OCI-LY3 (cell line): ENCODE measurements around the gene PCAT6.

Source experiments
- H2AFZ ChIP-seq: fragments of 200-600, 300-600 bp; shearing (Covaris generic); 2 replicates; pipeline ENCODE4 v1.6.0; 2014; ENCODE audit warnings: antibody characterized with exemption, low read depth, low read length
- H3K27ac ChIP-seq: fragments of 200-600, 300-600 bp; sonication (generic); 2 replicates; pipeline ENCODE4 v1.5.1; 2014; ENCODE audit warnings: mild to moderate bottlenecking, low read length, moderate library complexity, mixed read lengths
- H3K27me3 ChIP-seq: fragments of 200-600, 300-600 bp; sonication (generic); 2 replicates; pipeline ENCODE4 v1.6.1; 2014; ENCODE audit warnings: low read depth, low read length, mixed read lengths
- H3K36me3 ChIP-seq: fragments of 200-600, 300-600 bp; sonication (generic); replicated peaks from 2 replicates; pipeline ENCODE3; 2014; ENCODE audit warnings: low read depth, low read length, mixed read lengths
- H3K4me1 ChIP-seq: fragments of 300-600, 200-600 bp; sonication (generic); 2 replicates; pipeline ENCODE4 v1.6.1; 2014; ENCODE audit warnings: low read length, mixed read lengths
- H3K4me2 ChIP-seq: fragments of 200-600, 300-600 bp; sonication (generic); 2 replicates; pipeline ENCODE4 v1.6.1; 2014; ENCODE audit warnings: low read length, mixed read lengths
- H3K4me3 ChIP-seq: fragments of 300-600, 200-600 bp; sonication (generic); 2 replicates; pipeline ENCODE4 v1.5.1; 2014; ENCODE audit warnings: antibody characterized with exemption, mild to moderate bottlenecking, low read length, moderate library complexity
- H3K79me2 ChIP-seq: fragments of 300-600, 200-600 bp; shearing (Covaris generic); 2 replicates; pipeline ENCODE4 v1.6.1; 2014; ENCODE audit warnings: mild to moderate bottlenecking, low read length, mixed read lengths
- H3K9ac ChIP-seq: fragments of 300-600, 200-600 bp; shearing (Covaris generic); 2 replicates; pipeline ENCODE4 v1.6.0; 2014; ENCODE audit warnings: mild to moderate bottlenecking, low read length, moderate library complexity
- H3K9me3 ChIP-seq: fragments of 200-600, 300-600 bp; shearing (Covaris generic); 2 replicates; pipeline ENCODE4 v1.6.1; 2014; ENCODE audit warnings: low read length, mixed read lengths; ENCODE audit not compliant: insufficient read depth
- H4K20me1 ChIP-seq: fragments of 200-600, 300-600 bp; sonication (generic); 2 replicates; pipeline ENCODE4 v1.6.1; 2016; ENCODE audit warnings: low read length, mixed read lengths; ENCODE audit not compliant: insufficient read depth
- EZH2phosphoT487 ChIP-seq: fragments of 200-600 bp; shearing (Covaris generic); IDR thresholded peaks from 2 replicates; pipeline ENCODE4 v1.6.1; 2018; ENCODE audit warnings: antibody characterized with exemption, mixed run types, low read depth
- TF ChIP-seq, protein P1 (sequence below): fragments of 200-600, 300-600 bp; sonication (generic); IDR thresholded peaks from 2 replicates; pipeline ENCODE4 v1.5.1; 2014; ENCODE audit warnings: antibody characterized with exemption, low read length, low read depth

Gene PCAT6

GRCh38 chr1:202798792-202799331 lies 11.9 kb upstream of the PCAT6 start:
- no peak overlapping the region for H3K4me3 ChIP-seq
- no peaks in the 10 kb centered on the region for H3K27me3 ChIP-seq
- peaks cover 4% of the 10 kb centered on the region for H3K36me3 ChIP-seq
- peaks cover 15% of the 10 kb centered on the region for H3K4me1 ChIP-seq
- TF ChIP-seq, protein P1, sequence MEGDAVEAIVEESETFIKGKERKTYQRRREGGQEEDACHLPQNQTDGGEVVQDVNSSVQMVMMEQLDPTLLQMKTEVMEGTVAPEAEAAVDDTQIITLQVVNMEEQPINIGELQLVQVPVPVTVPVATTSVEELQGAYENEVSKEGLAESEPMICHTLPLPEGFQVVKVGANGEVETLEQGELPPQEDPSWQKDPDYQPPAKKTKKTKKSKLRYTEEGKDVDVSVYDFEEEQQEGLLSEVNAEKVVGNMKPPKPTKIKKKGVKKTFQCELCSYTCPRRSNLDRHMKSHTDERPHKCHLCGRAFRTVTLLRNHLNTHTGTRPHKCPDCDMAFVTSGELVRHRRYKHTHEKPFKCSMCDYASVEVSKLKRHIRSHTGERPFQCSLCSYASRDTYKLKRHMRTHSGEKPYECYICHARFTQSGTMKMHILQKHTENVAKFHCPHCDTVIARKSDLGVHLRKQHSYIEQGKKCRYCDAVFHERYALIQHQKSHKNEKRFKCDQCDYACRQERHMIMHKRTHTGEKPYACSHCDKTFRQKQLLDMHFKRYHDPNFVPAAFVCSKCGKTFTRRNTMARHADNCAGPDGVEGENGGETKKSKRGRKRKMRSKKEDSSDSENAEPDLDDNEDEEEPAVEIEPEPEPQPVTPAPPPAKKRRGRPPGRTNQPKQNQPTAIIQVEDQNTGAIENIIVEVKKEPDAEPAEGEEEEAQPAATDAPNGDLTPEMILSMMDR: no peak
- no peak for TF ChIP-seq EZH2phosphoT487
- H3K9ac ChIP-seq: no peak overlapping the region
- peaks cover 70% of the 10 kb centered on the region for H3K79me2 ChIP-seq
- no peak overlapping the region for H2AFZ ChIP-seq
- H3K9me3 ChIP-seq: no peaks in the 10 kb centered on the region
- H4K20me1 ChIP-seq: peaks cover 90% of the 10 kb centered on the region
- H3K27ac ChIP-seq: no peak overlapping the region
- H3K4me2 ChIP-seq: no peak overlapping the region

DNA sequence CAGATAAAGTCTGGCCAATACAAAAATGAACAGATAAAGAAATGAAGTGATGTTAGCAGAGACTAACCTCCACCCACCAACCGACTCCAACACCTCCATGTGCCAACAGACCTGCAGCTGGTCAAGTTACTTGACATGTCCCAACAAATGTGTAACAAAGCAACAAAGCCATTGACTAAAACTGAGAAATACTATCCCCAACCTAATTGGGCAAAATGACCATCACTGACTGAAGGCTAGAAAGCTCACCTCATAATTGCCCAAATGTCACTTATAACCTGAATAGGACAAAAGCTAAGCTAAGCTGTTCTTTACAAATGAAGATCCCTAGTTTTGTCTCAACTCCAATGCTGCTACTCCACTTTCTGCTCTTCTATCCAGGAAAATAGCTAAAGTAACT lies 10.0 kb upstream of the PCAT6 start:
- H2AFZ ChIP-seq: no peak overlapping the region
- peaks cover 83% of the 10 kb centered on the region for H4K20me1 ChIP-seq
- no peak overlapping the region for H3K9ac ChIP-seq
- H3K36me3 ChIP-seq: peaks cover 4% of the 10 kb centered on the region
- peaks cover 84% of the 10 kb centered on the region for H3K79me2 ChIP-seq
- H3K4me3 ChIP-seq: no peak overlapping the region
- peaks cover 15% of the 10 kb centered on the region for H3K4me1 ChIP-seq
- H3K27me3 ChIP-seq: no peaks in the 10 kb centered on the region
- no peak overlapping the region for H3K4me2 ChIP-seq
- no peaks in the 10 kb centered on the region for H3K9me3 ChIP-seq
- H3K27ac ChIP-seq: no peak overlapping the region
- TF ChIP-seq, protein P1: no peak
- no peak for TF ChIP-seq EZH2phosphoT487

- H3K4me3 ChIP-seq: no peak overlapping the region
- peaks cover 4% of the 10 kb centered on the region for H3K36me3 ChIP-seq
- no peaks in the 10 kb centered on the region for H3K9me3 ChIP-seq
- H4K20me1 ChIP-seq: peaks cover 79% of the 10 kb centered on the region
- H3K4me1 ChIP-seq: peaks cover 19% of the 10 kb centered on the region
- no peak overlapping the region for H3K4me2 ChIP-seq
- TF ChIP-seq EZH2phosphoT487: no peak
- TF ChIP-seq, protein P1: no peak
- no peak overlapping the region for H3K9ac ChIP-seq
- H2AFZ ChIP-seq: no peak overlapping the region
- peaks cover 84% of the 10 kb centered on the region for H3K79me2 ChIP-seq
- no peak overlapping the region for H3K27ac ChIP-seq
- no peaks in the 10 kb centered on the region for H3K27me3 ChIP-seq
These were observed 9.6 kb upstream of the PCAT6 start for GRCh38 chr1:202801175-202801574.

DNA sequence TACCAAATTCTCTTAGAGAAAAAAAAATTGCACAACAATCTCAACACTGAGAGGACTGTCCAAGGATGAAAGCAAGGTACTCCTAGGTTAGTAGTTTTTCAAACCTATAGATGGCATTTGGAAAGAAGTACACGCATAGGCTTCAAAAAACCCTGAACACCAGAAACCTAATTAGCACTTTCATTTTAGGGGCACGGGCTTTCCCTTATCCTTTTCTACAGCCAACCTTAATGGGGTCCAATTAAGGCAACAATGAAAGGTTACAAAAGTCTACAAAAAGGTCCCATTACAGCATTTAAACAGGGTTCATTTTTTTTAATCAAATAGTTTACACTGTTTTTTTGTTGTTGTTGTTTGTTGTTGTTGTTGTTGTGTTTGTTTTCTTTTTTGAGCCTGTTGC lies 8.7 kb upstream of the PCAT6 start:
- no peak overlapping the region for H3K4me2 ChIP-seq
- H2AFZ ChIP-seq: no peak overlapping the region
- no peak overlapping the region for H3K4me3 ChIP-seq
- peaks cover 84% of the 10 kb centered on the region for H3K79me2 ChIP-seq
- H3K4me1 ChIP-seq: peaks cover 23% of the 10 kb centered on the region
- TF ChIP-seq EZH2phosphoT487: no peak
- TF ChIP-seq, protein P1: no peak
- H3K27ac ChIP-seq: no peak overlapping the region
- peaks cover 73% of the 10 kb centered on the region for H4K20me1 ChIP-seq
- no peaks in the 10 kb centered on the region for H3K36me3 ChIP-seq
- no peaks in the 10 kb centered on the region for H3K27me3 ChIP-seq
- no peaks in the 10 kb centered on the region for H3K9me3 ChIP-seq
- no peak overlapping the region for H3K9ac ChIP-seq
